Activated gamma-delta T cell treated with anti-CD3 and anti-CD28 coated beads, Interleukin-2, amount 50 U/mL, for 16 hours (primary cell): ENCODE data around the gene CEP55.

Source experiments
- DNase-seq: peaks from one replicate; pipeline ENCODE4 v3.0.0-alpha.2; 2020; ENCODE audit warnings: low read depth

The CEP55 gene

GRCh38 chr10:93566435-93567276 lies 70.2 kb downstream of the CEP55 start, which contains the start of gene FFAR4:
FFAR4 (plus strand) TSS chr10:93566665; CDS start chr10:93566721, 56 bp downstream.
- DNase-seq: no peak

DNA sequence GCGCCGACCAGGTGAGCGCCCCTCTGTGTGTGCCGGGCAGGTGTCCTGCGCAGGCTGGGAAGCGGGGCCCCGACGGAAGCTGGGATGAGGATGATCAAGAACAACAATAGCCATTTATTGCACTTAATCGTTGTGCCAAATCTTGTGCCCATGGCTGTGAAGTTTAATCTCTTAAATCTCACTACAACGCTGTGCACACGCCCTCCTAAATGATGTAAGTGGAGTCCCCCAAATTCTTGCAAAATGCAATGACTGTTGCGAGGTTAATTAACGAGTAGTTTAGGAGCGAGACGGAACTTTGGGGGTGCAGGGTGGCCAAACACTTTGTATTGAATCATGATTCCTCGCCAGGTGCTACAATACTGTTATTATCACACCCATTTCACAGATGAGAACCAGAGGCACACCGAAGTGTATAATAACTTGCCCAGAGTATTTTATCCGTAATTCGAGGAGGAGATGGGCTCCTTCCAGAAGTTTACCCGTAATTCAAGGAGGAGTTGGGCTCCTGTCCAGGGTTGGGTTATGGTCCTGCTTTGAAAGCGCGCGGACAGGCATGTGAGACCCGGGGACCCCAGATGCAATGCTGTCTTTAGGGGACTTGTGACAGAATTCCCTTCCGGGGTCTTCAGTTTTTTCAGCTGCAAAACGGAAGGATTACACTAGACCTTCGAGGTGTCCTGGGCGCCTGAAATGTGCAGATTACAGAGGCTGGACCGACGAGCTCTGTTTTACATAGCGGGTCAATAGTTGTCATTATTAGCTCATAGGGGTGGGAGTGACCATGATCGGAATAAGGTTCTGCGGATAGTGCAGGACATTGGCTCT lies 71.1 kb downstream of the CEP55 start:
- no peak for DNase-seq

DNA sequence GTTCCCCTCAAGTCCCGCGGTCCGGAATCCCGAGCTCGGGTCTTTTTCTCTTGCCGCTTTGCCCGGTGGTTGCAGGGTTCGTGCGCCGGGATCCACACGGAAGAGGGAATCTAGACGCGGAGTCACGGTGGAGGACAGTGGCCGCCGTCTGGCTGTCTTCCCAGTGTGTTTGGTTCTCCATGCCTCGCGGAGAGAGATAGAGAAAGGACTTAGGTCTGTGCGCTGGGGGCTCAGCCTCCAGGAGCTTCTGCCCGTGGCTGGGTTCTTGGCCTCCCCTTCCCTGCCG lies 71.6 kb downstream of the CEP55 start:
- DNase-seq: no peak

DNA sequence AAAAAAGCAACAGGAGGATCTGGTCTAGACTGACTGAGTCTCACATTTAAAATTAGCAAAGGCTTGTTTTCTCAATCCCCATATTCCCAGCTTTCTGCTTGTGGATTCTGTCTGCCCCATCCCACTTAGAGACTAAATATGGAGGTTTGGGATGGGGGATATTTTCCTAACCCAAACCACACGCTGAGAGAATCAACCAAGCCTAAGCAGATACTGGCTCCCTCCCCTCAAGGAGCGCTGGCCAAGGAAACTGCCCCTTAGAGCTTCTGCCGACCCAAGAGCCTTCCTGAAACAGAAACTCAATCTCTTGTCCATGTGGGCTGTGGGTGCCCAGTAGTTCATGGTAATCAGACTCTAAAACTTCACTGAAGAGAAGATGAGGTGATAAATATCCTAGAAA lies 74.0 kb downstream of the CEP55 start:
- DNase-seq: no peak

DNA sequence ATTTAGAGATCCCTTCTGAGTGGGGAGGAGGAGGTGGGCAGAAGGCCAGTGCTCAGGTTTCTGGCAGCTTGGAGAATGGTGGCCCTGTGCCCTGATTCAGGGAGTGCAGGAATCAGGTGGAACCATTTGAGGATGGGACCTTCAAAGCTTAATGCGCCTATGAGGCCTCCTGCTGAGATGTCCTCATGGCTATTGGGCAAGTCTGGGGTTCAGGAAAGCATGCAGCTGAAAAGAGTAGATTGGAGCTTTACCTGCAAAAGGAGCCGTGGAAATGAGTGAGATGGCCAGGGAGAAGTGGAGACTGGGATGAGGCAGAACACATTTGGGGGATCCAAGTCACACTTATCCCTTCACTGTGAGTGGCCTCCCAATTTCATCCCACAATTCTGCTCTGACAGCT lies 76.2 kb downstream of the CEP55 start:
- no peak for DNase-seq

DNA sequence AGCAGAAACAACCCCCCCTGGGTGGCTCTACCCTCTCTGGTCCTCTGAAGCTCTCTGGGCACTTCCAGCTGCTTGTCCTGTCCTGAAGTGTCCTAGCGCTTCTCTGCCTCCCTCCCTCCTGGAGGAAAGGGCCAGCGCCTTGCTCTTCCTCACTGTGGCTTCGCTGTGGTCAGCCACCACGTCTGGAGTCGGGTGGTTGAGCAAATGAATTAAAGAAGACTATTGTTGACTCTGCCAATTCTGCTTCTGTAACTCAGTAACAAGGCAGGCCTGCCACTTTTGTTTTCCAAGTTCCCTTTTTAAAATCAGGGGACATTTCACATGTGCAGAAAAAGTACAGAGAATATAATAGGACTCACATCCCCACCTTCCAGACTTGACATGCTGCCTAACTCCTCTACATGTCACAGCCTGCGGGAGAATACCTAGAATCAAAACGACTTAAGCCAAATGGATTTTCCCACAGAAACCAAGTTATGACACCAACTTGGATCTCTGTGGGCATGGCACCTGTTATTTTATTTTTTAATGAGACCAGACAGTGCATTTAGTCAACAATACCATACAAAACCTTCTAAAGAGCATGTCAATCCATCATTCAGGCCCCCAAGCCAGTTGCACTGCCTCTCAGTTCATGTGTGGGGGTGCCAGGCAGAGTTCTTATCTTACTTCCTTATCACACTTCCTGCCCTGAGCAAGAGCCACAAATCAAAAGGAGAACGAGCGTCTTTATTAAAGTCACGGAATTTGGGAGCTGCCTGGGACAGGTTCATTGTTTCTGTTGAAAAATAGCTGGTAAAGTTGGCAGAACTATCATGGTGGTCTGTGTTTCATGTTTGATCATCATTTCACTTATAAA lies 76.9 kb downstream of the CEP55 start:
- no peak for DNase-seq

GRCh38 chr10:93573924-93574323 lies 77.5 kb downstream of the CEP55 start:
- no peak for DNase-seq

DNA sequence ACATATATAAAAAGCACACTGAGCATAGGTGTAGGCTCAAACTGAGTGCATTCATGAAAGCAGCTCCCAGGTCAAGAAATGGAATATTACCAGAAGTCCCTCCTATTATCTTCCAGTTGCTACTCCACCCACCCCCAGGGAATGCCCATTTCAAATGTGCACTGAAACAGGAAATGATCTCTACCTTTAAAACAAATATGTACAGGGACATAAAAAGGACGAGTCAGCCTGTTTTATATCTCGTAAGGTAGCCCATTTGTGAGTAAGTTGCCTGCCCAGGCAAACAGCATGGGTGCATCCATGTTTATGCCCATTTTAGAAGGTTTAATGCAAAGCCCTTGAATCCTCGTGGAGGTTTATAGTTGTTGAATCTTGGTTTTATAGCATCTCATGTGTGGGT lies 80.5 kb downstream of the CEP55 start:
- DNase-seq: no peak

DNA sequence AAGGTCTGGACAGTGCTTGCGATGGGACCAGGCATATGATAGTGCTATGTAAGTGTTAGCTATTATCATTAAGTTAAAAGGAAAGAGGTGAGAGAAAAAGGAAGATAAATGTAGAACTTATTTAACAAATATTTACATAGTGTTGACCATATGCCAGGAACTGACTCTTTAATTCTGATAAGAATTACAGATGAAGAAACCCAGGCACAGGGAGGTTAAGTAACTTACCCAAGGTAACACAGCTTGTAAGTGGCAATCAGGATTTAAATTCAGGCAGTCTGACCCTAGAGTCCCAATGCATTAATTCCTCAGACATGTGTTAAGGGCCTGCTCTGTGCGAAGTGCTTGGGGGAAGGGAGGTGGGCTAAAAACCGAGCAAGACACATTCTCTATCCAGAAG lies 81.2 kb downstream of the CEP55 start:
- DNase-seq: no peak
